HepG2 (cell line): ENCODE data around the gene ZNF189. TPM values are rescaled to one million over a fixed set of nuclear protein-coding genes. Genes with fewer than 3 reads are reported as not detected.

Source experiments
- NCOA5 ChIP-seq: sonication (generic); formaldehyde crosslinking; IDR thresholded peaks from 2 replicates; pipeline ENCODE4 v1.4.0; 2020; ENCODE audit warnings: missing genetic modification reagents
- PRPF4 ChIP-seq: fragments of 200-400 bp; formaldehyde crosslinking; IDR thresholded peaks from 2 replicates; pipeline ENCODE4 v1.6.1; 2016; ENCODE audit warnings: low read length, low read depth; ENCODE audit not compliant: poor library complexity, severe bottlenecking
- SALL1 ChIP-seq: sonication (generic); formaldehyde crosslinking; IDR thresholded peaks from 2 replicates; pipeline ENCODE4 v1.8.0; 2022; ENCODE audit warnings: mild to moderate bottlenecking, missing genetic modification reagents
- SNAPC2 ChIP-seq: sonication (generic); formaldehyde crosslinking; IDR thresholded peaks from 2 replicates; pipeline ENCODE4 v1.8.1; 2022; ENCODE audit warnings: mild to moderate bottlenecking, missing genetic modification reagents
- ZBTB25 ChIP-seq: IDR thresholded peaks from 2 replicates; pipeline ENCODE4 v1.6.1; 2018; ENCODE audit warnings: missing genetic modification reagents
- ZNF101 ChIP-seq: sonication (generic); formaldehyde crosslinking; IDR thresholded peaks from 2 replicates; pipeline ENCODE4 v1.4.0; 2020; ENCODE audit warnings: mild to moderate bottlenecking, low read depth, missing genetic modification reagents, borderline replicate concordance
- ZNF552 ChIP-seq: sonication (generic); formaldehyde crosslinking; IDR thresholded peaks from 2 replicates; pipeline ENCODE4 v1.9.0; 2022; ENCODE audit warnings: missing genetic modification reagents, mild to moderate bottlenecking, borderline replicate concordance
- ZNF629 ChIP-seq: sonication (generic); formaldehyde crosslinking; conservative IDR thresholded peaks from 2 replicates; pipeline ENCODE4 v1.5.0; 2020; ENCODE audit warnings: missing genetic modification reagents
- polyA plus RNA-seq, 8 experiments: library from polyadenylated mRNA; depleted of rRNA in 3 of 8; stranded (reverse) in 7 of 8; unstranded in 1 of 8; fragments of >200 nt; fragmentation: Illumina TruSeq in 4 of 8; extraction: Trizol in 4 of 8; gene quantifications; 2 replicates each; pipeline versions ENCODE4 v1.2.1 to v1.2.3, GENCODE V29; 2011 to 2016; ENCODE audit warnings: low read depth in 4 of 8, missing spikeins in 1 of 8, mixed read lengths in 1 of 8; ENCODE audit not compliant: insufficient read depth in 1 of 8
- total RNA-seq, 5 experiments: library from RNA; depleted of rRNA; stranded (reverse); fragments of >200 nt; fragmentation: Illumina TruSeq; extraction: Trizol; gene quantifications; 2 replicates each; pipeline ENCODE4 v1.2.3, GENCODE V29; 2016; ENCODE audit warnings: low read depth in 1 of 5
- TF ChIP-seq, protein P1 (sequence below), 2 experiments: sonication (generic) in 1 of 2; formaldehyde crosslinking in 1 of 2; IDR thresholded peaks; 2 replicates each; pipeline versions ENCODE4 v1.4.0 to v1.6.1; 2016 to 2020; ENCODE audit warnings: borderline replicate concordance in 1 of 2, low read depth in 1 of 2, mild to moderate bottlenecking in 1 of 2, missing genetic modification reagents in 1 of 2
- TF ChIP-seq, protein P2 (sequence below): sonication (generic); formaldehyde crosslinking; IDR thresholded peaks from 2 replicates; pipeline ENCODE4 v1.4.0; 2020; ENCODE audit warnings: missing genetic modification reagents, borderline replicate concordance

Gene ZNF189
- total and polyA plus RNA-seq, 2 of the 13 experiments (the other 11 are each of a cell fraction or from before 2014, with no cell fraction given): 8.4 to 50.0 TPM

GRCh38 chr9:101354765-101355708 is 43.6 kb upstream of the ZNF189 start (continued):
- TF ChIP-seq, protein P1, sequence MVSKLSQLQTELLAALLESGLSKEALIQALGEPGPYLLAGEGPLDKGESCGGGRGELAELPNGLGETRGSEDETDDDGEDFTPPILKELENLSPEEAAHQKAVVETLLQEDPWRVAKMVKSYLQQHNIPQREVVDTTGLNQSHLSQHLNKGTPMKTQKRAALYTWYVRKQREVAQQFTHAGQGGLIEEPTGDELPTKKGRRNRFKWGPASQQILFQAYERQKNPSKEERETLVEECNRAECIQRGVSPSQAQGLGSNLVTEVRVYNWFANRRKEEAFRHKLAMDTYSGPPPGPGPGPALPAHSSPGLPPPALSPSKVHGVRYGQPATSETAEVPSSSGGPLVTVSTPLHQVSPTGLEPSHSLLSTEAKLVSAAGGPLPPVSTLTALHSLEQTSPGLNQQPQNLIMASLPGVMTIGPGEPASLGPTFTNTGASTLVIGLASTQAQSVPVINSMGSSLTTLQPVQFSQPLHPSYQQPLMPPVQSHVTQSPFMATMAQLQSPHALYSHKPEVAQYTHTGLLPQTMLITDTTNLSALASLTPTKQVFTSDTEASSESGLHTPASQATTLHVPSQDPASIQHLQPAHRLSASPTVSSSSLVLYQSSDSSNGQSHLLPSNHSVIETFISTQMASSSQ (IDR thresholded peaks at IDR 0.05; ENCODE audit: low read depth): no peak
- TF ChIP-seq, protein P1 (CRISPR knock-in tag; IDR thresholded peaks at IDR 0.05; ENCODE audit: borderline replicate concordance): no peak; the same call in 1 of the 2 replicates
- TF ChIP-seq SALL1 (CRISPR knock-in tag) (peak; percentile 69), ZNF101 (CRISPR knock-in tag) (no peak), PRPF4 (peak; percentile 7), ZNF552 (no peak), ZNF629 (CRISPR knock-in tag) (no peak), NCOA5 (CRISPR knock-in tag) (no peak), SNAPC2 (CRISPR knock-in tag) (0 out of 2 replicates have a peak, but pooled peaks have one; percentile 41), ZBTB25 (CRISPR knock-in tag) (no peak)
- TF ChIP-seq, protein P2, sequence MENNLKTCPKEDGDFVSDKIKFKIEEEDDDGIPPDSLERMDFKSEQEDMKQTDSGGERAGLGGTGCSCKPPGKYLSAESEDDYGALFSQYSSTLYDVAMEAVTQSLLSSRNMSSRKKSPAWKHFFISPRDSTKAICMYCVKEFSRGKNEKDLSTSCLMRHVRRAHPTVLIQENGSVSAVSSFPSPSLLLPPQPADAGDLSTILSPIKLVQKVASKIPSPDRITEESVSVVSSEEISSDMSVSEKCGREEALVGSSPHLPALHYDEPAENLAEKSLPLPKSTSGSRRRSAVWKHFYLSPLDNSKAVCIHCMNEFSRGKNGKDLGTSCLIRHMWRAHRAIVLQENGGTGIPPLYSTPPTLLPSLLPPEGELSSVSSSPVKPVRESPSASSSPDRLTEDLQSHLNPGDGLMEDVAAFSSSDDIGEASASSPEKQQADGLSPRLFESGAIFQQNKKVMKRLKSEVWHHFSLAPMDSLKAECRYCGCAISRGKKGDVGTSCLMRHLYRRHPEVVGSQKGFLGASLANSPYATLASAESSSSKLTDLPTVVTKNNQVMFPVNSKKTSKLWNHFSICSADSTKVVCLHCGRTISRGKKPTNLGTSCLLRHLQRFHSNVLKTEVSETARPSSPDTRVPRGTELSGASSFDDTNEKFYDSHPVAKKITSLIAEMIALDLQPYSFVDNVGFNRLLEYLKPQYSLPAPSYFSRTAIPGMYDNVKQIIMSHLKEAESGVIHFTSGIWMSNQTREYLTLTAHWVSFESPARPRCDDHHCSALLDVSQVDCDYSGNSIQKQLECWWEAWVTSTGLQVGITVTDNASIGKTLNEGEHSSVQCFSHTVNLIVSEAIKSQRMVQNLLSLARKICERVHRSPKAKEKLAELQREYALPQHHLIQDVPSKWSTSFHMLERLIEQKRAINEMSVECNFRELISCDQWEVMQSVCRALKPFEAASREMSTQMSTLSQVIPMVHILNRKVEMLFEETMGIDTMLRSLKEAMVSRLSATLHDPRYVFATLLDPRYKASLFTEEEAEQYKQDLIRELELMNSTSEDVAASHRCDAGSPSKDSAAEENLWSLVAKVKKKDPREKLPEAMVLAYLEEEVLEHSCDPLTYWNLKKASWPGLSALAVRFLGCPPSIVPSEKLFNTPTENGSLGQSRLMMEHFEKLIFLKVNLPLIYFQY (CRISPR knock-in tag): no peak
